Mammary epithelial cell (primary cell): Measurements from ENCODE around the gene OLA1.

Experiments used
- EZH2 ChIP-seq: IDR thresholded peaks from 2 replicates; pipeline ENCODE4 v1.6.1; 2012; ENCODE audit warnings: low read length, inconsistent platforms, borderline replicate concordance
- TF ChIP-seq, protein P1 (sequence below), 2 donors: IDR thresholded peaks in 1 of 2; conservative IDR thresholded peaks in 1 of 2; 2 replicates each; pipeline ENCODE4 v1.5.1; 2011 to 2012; ENCODE audit warnings: inconsistent platforms in 2 of 2, low read length in 2 of 2, mild to moderate bottlenecking in 2 of 2, control low read depth in 1 of 2, low read depth in 1 of 2; ENCODE audit not compliant: insufficient read depth in 1 of 2; ENCODE audit errors: extremely low read depth in 1 of 2

DNA sequence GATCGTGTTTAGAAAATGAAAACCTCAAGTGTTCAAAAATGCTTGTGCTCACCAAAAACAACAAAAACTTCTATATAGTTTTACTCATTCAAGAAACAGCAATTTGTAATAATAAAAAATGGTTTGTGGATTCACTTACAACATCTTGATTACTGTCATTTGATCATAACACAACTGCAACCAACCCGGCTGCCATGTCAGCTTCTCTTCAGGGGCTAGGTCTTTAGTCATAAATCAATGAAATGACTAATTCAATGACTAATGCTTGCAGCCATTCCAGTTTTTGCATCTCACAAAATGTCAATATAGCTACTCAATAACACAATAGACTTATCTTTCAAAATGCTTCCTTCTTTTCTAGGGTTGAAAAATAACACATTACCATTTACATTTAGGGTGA lies 128.0 kb downstream of the OLA1 start:
- TF ChIP-seq, protein P1, sequence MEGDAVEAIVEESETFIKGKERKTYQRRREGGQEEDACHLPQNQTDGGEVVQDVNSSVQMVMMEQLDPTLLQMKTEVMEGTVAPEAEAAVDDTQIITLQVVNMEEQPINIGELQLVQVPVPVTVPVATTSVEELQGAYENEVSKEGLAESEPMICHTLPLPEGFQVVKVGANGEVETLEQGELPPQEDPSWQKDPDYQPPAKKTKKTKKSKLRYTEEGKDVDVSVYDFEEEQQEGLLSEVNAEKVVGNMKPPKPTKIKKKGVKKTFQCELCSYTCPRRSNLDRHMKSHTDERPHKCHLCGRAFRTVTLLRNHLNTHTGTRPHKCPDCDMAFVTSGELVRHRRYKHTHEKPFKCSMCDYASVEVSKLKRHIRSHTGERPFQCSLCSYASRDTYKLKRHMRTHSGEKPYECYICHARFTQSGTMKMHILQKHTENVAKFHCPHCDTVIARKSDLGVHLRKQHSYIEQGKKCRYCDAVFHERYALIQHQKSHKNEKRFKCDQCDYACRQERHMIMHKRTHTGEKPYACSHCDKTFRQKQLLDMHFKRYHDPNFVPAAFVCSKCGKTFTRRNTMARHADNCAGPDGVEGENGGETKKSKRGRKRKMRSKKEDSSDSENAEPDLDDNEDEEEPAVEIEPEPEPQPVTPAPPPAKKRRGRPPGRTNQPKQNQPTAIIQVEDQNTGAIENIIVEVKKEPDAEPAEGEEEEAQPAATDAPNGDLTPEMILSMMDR (conservative IDR thresholded peaks at IDR 0.05 in 1 of 2, IDR thresholded peaks at IDR 0.05 in 1 of 2; ENCODE audit: extremely low read depth in 1 of 2, insufficient read depth in 1 of 2, low read depth in 1 of 2, low read length in 2 of 2): no peak
- no peak for TF ChIP-seq EZH2
